Ishikawa (cell line): ENCODE measurements around the gene CCR4.

ENCODE experiments used
- CEBPB ChIP-seq: IDR thresholded peaks from 2 replicates; pipeline ENCODE4 v1.6.1; 2012
- CREB1 ChIP-seq: IDR thresholded peaks from 2 replicates; pipeline ENCODE4 v1.6.1; 2012; ENCODE audit warnings: low read depth
- EGR1 ChIP-seq: IDR thresholded peaks from 2 replicates; pipeline ENCODE4 v1.6.1; 2012
- EP300 ChIP-seq: IDR thresholded peaks from 2 replicates; pipeline ENCODE4 v1.6.1; 2012; ENCODE audit warnings: borderline replicate concordance
- FOXM1 ChIP-seq: IDR thresholded peaks from 2 replicates; pipeline ENCODE4 v1.6.1; 2012; ENCODE audit warnings: low read depth, borderline replicate concordance
- MAX ChIP-seq: IDR thresholded peaks from 2 replicates; pipeline ENCODE4 v1.6.1; 2012
- NFIC ChIP-seq: IDR thresholded peaks from 2 replicates; pipeline ENCODE4 v1.6.1; 2012
- RAD21 ChIP-seq: IDR thresholded peaks from 2 replicates; pipeline ENCODE4 v1.6.1; 2012; ENCODE audit warnings: low read depth
- REST ChIP-seq: IDR thresholded peaks from 2 replicates; pipeline ENCODE4 v1.6.1; 2012; ENCODE audit warnings: low read depth, mild to moderate bottlenecking
- TAF1 ChIP-seq: IDR thresholded peaks from 2 replicates; pipeline ENCODE4 v1.6.1; 2012; ENCODE audit warnings: low read depth, mild to moderate bottlenecking
- TCF12 ChIP-seq: IDR thresholded peaks from 2 replicates; pipeline ENCODE4 v1.6.1; 2012; ENCODE audit warnings: low read depth
- TEAD4 ChIP-seq: IDR thresholded peaks from 2 replicates; pipeline ENCODE4 v1.6.1; 2012
- USF1 ChIP-seq: IDR thresholded peaks from 2 replicates; pipeline ENCODE4 v1.6.1; 2012
- YY1 ChIP-seq: IDR thresholded peaks from 2 replicates; pipeline ENCODE4 v1.6.1; 2012; ENCODE audit warnings: low read depth
- ZBTB7A ChIP-seq: IDR thresholded peaks from 2 replicates; pipeline ENCODE4 v1.6.1; 2012; ENCODE audit warnings: low read depth

CCR4 gene

GRCh38 chr3:32910954-32911353 is 40.5 kb upstream of the CCR4 start:
- TF ChIP-seq USF1 = no peak
- TF ChIP-seq CEBPB = no peak
- no peak for TF ChIP-seq EGR1
- no peak for TF ChIP-seq REST
- TF ChIP-seq TEAD4 = no peak
- TF ChIP-seq TAF1 = no peak
- TF ChIP-seq MAX = no peak
- TF ChIP-seq EP300 = no peak
- TF ChIP-seq NFIC = no peak
- TF ChIP-seq RAD21 = no peak
- no peak for TF ChIP-seq YY1
- no peak for TF ChIP-seq ZBTB7A
- TF ChIP-seq CREB1 = no peak
- no peak for TF ChIP-seq TCF12

DNA sequence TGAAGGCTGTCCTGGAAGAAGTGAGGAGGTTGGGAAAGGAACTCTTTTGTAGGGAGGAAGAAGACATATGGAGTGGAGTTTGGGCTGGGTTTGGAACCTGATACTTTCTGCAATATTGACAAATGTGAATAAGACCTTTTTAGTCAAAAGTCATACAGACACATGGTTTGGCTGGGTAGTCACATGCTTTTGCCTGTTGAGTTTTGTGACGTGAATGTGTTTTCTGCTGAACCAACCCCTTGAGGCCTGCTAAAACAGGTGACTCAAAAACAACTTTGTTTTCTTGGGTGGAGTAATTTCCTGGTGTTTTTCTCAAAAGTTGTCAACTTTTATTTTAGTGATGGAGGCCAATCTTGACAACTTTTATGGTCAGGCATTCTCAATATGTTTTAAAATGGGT is 39.4 kb upstream of the CCR4 start:
- TF ChIP-seq CREB1 (no peak), REST (no peak), NFIC (no peak), EP300 (no peak), MAX (no peak), RAD21 (no peak), TAF1 (no peak), CEBPB (no peak)

GRCh38 chr3:32913790-32914446 is 37.5 kb upstream of the CCR4 start:
- TF ChIP-seq FOXM1 = no peak

- TF ChIP-seq RAD21 (no peak), CEBPB (no peak), FOXM1 (no peak), TEAD4 (no peak), EP300 (no peak), NFIC (no peak), REST (no peak), TCF12 (no peak)
Measured at GRCh38 chr3:32919920-32920319, 31.5 kb upstream of the CCR4 start.

- TF ChIP-seq NFIC = no peak
- no peak for TF ChIP-seq RAD21
Measured at GRCh38 chr3:32922078-32922477, 29.4 kb upstream of the CCR4 start.

DNA sequence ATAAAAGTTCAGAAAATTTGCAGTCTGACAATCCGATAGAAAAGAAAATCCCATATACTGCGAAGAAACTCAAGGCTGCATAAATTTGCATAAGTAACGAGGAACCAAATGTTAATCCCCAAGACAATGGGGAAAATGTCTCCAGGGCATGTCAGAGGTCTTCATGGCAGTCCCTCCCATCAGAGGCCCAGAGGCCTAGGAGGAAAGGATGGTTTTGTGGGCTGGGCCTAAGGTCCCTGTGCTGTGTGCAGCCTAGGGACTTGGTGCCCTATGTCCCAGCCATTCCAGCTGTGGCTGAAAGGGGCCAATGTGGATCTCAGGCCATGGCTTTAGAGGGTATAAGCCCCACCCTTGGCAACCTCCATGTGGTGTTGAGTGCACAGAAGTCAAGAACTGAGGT is 21.3 kb upstream of the CCR4 start:
- no peak for TF ChIP-seq FOXM1
